HepG2 (cell line): ENCODE measurements around the gene ZNF281. TPM values are rescaled to one million over a fixed set of nuclear protein-coding genes. Genes with fewer than 3 reads are reported as not detected.

ENCODE experiments used
- BCL3 ChIP-seq: sonication (generic); formaldehyde crosslinking; IDR thresholded peaks from 2 replicates; pipeline ENCODE4 v1.5.1; 2020; ENCODE audit warnings: mild to moderate bottlenecking, missing genetic modification reagents, moderate library complexity
- CEBPB ChIP-seq: IDR thresholded peaks from 2 replicates; pipeline ENCODE4 v1.6.1; 2011; ENCODE audit warnings: low read depth, low read length, improper control_type of control experiment, borderline replicate concordance
- GFI1 ChIP-seq: sonication (generic); formaldehyde crosslinking; IDR thresholded peaks from 2 replicates; pipeline ENCODE4 v1.5.0; 2020; ENCODE audit warnings: missing genetic modification reagents, mild to moderate bottlenecking, borderline replicate concordance
- HDAC6 ChIP-seq: fragments of 200-600 bp; sonication (generic); IDR thresholded peaks from 2 replicates; pipeline ENCODE4 v1.7.0; 2017; ENCODE audit warnings: mild to moderate bottlenecking, antibody characterized with exemption, low read length, low read depth
- LCORL ChIP-seq, 2 experiments: fragments of 450-650 bp in 1 of 2; sonication (generic) in 1 of 2; formaldehyde crosslinking in 1 of 2; IDR thresholded peaks; 2 replicates each; pipeline versions ENCODE4 v1.5.0 to v1.6.1; 2017 to 2020; ENCODE audit warnings: antibody characterized with exemption in 1 of 2, missing genetic modification reagents in 1 of 2
- MATR3 ChIP-seq: sonication (generic); formaldehyde crosslinking; IDR thresholded peaks from 2 replicates; pipeline ENCODE4 v1.4.0; 2020; ENCODE audit warnings: missing genetic modification reagents
- MLX ChIP-seq: IDR thresholded peaks from 2 replicates; pipeline ENCODE4 v1.6.1; 2016
- MTA1 ChIP-seq: sonication (generic); formaldehyde crosslinking; IDR thresholded peaks from 2 replicates; pipeline ENCODE4 v1.4.0; 2020; ENCODE audit warnings: missing genetic modification reagents, mild to moderate bottlenecking, borderline replicate concordance
- NFE2L1 ChIP-seq: sonication (generic); formaldehyde crosslinking; IDR thresholded peaks from 2 replicates; pipeline ENCODE4 v1.4.0; 2020; ENCODE audit warnings: missing genetic modification reagents, mild to moderate bottlenecking, borderline replicate concordance
- NFE2L2 ChIP-seq: fragments of 150-350 bp; IDR thresholded peaks from 2 replicates; pipeline ENCODE4 v1.6.1; 2014; ENCODE audit warnings: low read length
- NKX3-1 ChIP-seq: sonication (generic); formaldehyde crosslinking; IDR thresholded peaks from 2 replicates; pipeline ENCODE4 v1.5.0; 2020; ENCODE audit warnings: missing genetic modification reagents
- PRMT3 ChIP-seq: sonication (generic); formaldehyde crosslinking; IDR thresholded peaks from 2 replicates; pipeline ENCODE4 v1.8.1; 2022; ENCODE audit warnings: low read depth, mild to moderate bottlenecking, moderate library complexity, missing genetic modification reagents, borderline replicate concordance
- SSRP1 ChIP-seq: IDR thresholded peaks from 2 replicates; pipeline ENCODE4 v1.6.1; 2016; ENCODE audit warnings: control low read depth
- YEATS4 ChIP-seq: sonication (generic); formaldehyde crosslinking; IDR thresholded peaks from 2 replicates; pipeline ENCODE4 v1.4.0; 2020; ENCODE audit warnings: missing genetic modification reagents, borderline replicate concordance
- ZBTB7A ChIP-seq: sonication (generic); formaldehyde crosslinking; IDR thresholded peaks from 2 replicates; pipeline ENCODE4 v1.8.0; 2022; ENCODE audit warnings: mild to moderate bottlenecking, missing genetic modification reagents
- ZMYM2 ChIP-seq: sonication (generic); formaldehyde crosslinking; IDR thresholded peaks from 2 replicates; pipeline ENCODE4 v1.8.0; 2022; ENCODE audit warnings: mild to moderate bottlenecking, missing genetic modification reagents
- ZNF101 ChIP-seq: sonication (generic); formaldehyde crosslinking; IDR thresholded peaks from 2 replicates; pipeline ENCODE4 v1.4.0; 2020; ENCODE audit warnings: mild to moderate bottlenecking, low read depth, missing genetic modification reagents, borderline replicate concordance
- ZNF138 ChIP-seq: sonication (generic); formaldehyde crosslinking; IDR thresholded peaks from 2 replicates; pipeline ENCODE4 v1.5.0; 2020; ENCODE audit warnings: mild to moderate bottlenecking, low read depth, missing genetic modification reagents
- ZNF343 ChIP-seq: sonication (generic); formaldehyde crosslinking; IDR thresholded peaks from 2 replicates; pipeline ENCODE4 v1.4.0; 2020; ENCODE audit warnings: mild to moderate bottlenecking, missing genetic modification reagents
- ZNF660 ChIP-seq: sonication (generic); formaldehyde crosslinking; IDR thresholded peaks from 2 replicates; pipeline ENCODE4 v1.5.1; 2020; ENCODE audit warnings: mild to moderate bottlenecking, low read depth, missing genetic modification reagents, borderline replicate concordance
- ZNF670 ChIP-seq: sonication (generic); formaldehyde crosslinking; IDR thresholded peaks from 2 replicates; pipeline ENCODE4 v1.8.0; 2022; ENCODE audit warnings: mild to moderate bottlenecking, missing genetic modification reagents, borderline replicate concordance
- polyA plus RNA-seq, 8 experiments: library from polyadenylated mRNA; depleted of rRNA in 3 of 8; stranded (reverse) in 7 of 8; unstranded in 1 of 8; fragments of >200 nt; fragmentation: Illumina TruSeq in 4 of 8; extraction: Trizol in 4 of 8; gene quantifications; 2 replicates each; pipeline versions ENCODE4 v1.2.1 to v1.2.3, GENCODE V29; 2011 to 2016; ENCODE audit warnings: low read depth in 4 of 8, missing spikeins in 1 of 8, mixed read lengths in 1 of 8; ENCODE audit not compliant: insufficient read depth in 1 of 8
- total RNA-seq, 5 experiments: library from RNA; depleted of rRNA; stranded (reverse); fragments of >200 nt; fragmentation: Illumina TruSeq; extraction: Trizol; gene quantifications; 2 replicates each; pipeline ENCODE4 v1.2.3, GENCODE V29; 2016; ENCODE audit warnings: low read depth in 1 of 5
- TF ChIP-seq, protein P1 (sequence below), 2 experiments: fragments of 450-650 bp in 1 of 2; sonication (generic) in 1 of 2; formaldehyde crosslinking; IDR thresholded peaks; 2 replicates each; pipeline versions ENCODE4 v1.5.0 to v1.8.0; 2020 to 2022; ENCODE audit warnings: mild to moderate bottlenecking in 1 of 2, missing genetic modification reagents in 1 of 2
- TF ChIP-seq, protein P2 (sequence below): sonication (generic); formaldehyde crosslinking; IDR thresholded peaks from 2 replicates; pipeline ENCODE4 v1.4.0; 2020; ENCODE audit warnings: missing genetic modification reagents, borderline replicate concordance

ZNF281 gene
- total and polyA plus RNA-seq, 2 of the 13 experiments (the other 11 are each of a cell fraction or from before 2014, with no cell fraction given), result 7.7 to 20.6 TPM

DNA sequence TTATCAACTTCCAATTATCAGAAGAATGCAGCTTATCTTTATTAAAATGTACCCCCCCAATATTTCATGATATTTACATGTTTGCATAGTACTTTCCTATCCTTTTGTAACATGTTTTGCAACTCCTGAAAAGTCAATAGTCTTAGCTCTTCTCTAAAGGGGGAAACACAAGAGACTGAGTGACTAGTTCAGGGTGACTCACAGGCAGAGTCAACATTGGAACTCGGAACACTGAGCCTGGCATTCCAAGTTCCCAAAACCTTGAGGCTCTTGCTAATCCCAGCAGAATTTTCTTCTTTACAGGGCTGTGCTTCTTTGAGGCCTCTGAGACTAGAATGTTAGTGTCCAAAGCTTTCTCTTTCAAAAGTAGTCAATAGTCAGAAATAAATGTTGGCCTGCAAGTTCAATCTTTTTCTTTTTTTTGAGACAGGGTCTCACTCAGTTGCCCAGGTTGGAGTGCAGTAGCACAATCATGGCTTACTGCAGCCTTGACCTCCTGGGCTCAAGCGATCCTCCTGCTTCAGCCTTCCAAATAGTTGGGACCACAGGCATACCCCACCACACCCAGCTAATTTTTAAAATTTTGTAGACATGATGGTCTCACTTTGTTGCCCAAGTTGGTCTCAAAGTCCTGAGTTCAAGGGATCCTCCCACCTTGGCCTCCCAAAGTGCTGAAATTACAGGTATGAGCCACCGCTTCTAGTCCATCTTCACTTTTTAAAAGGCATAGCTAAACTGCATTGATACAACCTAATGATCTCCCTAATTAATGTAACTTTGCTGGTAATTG lies 37.5 kb downstream of the ZNF281 start (continued):
- peak; percentile 94 for TF ChIP-seq SSRP1 (CRISPR knock-in tag)
- TF ChIP-seq HDAC6, result no peak
- no peak for TF ChIP-seq ZMYM2 (CRISPR knock-in tag)
- peak; percentile 95 for TF ChIP-seq CEBPB
- TF ChIP-seq NFE2L2, result no peak
- TF ChIP-seq NFE2L1 (CRISPR knock-in tag), result no peak
- TF ChIP-seq, protein P1, sequence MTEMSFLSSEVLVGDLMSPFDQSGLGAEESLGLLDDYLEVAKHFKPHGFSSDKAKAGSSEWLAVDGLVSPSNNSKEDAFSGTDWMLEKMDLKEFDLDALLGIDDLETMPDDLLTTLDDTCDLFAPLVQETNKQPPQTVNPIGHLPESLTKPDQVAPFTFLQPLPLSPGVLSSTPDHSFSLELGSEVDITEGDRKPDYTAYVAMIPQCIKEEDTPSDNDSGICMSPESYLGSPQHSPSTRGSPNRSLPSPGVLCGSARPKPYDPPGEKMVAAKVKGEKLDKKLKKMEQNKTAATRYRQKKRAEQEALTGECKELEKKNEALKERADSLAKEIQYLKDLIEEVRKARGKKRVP (CRISPR knock-in tag; IDR thresholded peaks at IDR 0.05), result peak in 1 of 2 experiments; percentile 88; a peak in 2 of 4 replicates
- no peak for TF ChIP-seq ZNF343 (CRISPR knock-in tag)
- TF ChIP-seq MTA1 (CRISPR knock-in tag), result no peak
- TF ChIP-seq MATR3, result no peak
- TF ChIP-seq ZNF660 (CRISPR knock-in tag), result no peak
- peak; percentile 50; the same call in 1 of the 2 replicates for TF ChIP-seq NKX3-1 (CRISPR knock-in tag)
- TF ChIP-seq GFI1 (CRISPR knock-in tag), result peak; percentile 83
- TF ChIP-seq LCORL (IDR thresholded peaks at IDR 0.05), result peak; percentile 83
- peak; percentile 93 for TF ChIP-seq LCORL (CRISPR knock-in tag; IDR thresholded peaks at IDR 0.05)
- no peak for TF ChIP-seq ZNF101 (CRISPR knock-in tag)
- peak; percentile 81 for TF ChIP-seq MLX (CRISPR knock-in tag)
- no peak for TF ChIP-seq ZBTB7A (CRISPR knock-in tag)
- TF ChIP-seq PRMT3 (CRISPR knock-in tag), result no peak
- TF ChIP-seq, protein P2, sequence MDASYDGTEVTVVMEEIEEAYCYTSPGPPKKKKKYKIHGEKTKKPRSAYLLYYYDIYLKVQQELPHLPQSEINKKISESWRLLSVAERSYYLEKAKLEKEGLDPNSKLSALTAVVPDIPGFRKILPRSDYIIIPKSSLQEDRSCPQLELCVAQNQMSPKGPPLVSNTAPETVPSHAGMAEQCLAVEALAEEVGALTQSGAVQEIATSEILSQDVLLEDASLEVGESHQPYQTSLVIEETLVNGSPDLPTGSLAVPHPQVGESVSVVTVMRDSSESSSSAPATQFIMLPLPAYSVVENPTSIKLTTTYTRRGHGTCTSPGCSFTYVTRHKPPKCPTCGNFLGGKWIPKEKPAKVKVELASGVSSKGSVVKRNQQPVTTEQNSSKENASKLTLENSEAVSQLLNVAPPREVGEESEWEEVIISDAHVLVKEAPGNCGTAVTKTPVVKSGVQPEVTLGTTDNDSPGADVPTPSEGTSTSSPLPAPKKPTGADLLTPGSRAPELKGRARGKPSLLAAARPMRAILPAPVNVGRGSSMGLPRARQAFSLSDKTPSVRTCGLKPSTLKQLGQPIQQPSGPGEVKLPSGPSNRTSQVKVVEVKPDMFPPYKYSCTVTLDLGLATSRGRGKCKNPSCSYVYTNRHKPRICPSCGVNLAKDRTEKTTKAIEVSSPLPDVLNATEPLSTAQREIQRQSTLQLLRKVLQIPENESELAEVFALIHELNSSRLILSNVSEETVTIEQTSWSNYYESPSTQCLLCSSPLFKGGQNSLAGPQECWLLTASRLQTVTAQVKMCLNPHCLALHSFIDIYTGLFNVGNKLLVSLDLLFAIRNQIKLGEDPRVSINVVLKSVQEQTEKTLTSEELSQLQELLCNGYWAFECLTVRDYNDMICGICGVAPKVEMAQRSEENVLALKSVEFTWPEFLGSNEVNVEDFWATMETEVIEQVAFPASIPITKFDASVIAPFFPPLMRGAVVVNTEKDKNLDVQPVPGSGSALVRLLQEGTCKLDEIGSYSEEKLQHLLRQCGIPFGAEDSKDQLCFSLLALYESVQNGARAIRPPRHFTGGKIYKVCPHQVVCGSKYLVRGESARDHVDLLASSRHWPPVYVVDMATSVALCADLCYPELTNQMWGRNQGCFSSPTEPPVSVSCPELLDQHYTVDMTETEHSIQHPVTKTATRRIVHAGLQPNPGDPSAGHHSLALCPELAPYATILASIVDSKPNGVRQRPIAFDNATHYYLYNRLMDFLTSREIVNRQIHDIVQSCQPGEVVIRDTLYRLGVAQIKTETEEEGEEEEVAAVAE, result peak; percentile 67; the same call in 1 of the 2 replicates
- no peak for TF ChIP-seq BCL3
- TF ChIP-seq ZNF138 (CRISPR knock-in tag), result no peak
- no peak for TF ChIP-seq ZNF670 (CRISPR knock-in tag)
- peak; percentile 47; the same call in 1 of the 2 replicates for TF ChIP-seq YEATS4 (CRISPR knock-in tag)
